DLD1 (cell line): ENCODE measurements around the gene RNU5B-1.

Experiments
- in situ Hi-C: cut with HindIII; loops from 2 replicates; pipeline ENCODE4 v1.10.0; 2017; ENCODE audit warnings: low sequenced_read_pairs

The RNU5B-1 gene

GRCh38 chr15:65327651-65328393, 23.3 kb downstream of the RNU5B-1 start:
- in situ Hi-C loops, result no loop called here

- in situ Hi-C loops, result no loop called here
These were observed 24.2 kb downstream of the RNU5B-1 start for GRCh38 chr15:65328506-65329287.

GRCh38 chr15:65329288-65329983, 25.0 kb downstream of the RNU5B-1 start:
- in situ Hi-C loops, result no loop called here

GRCh38 chr15:65329984-65330735, 25.7 kb downstream of the RNU5B-1 start:
- in situ Hi-C loops, result no loop called here

- in situ Hi-C loops, result no loop called here
These were observed 26.6 kb downstream of the RNU5B-1 start for GRCh38 chr15:65330934-65331645.

GRCh38 chr15:65331811-65332210, 27.3 kb downstream of the RNU5B-1 start:
- in situ Hi-C loops, result no loop called here

- in situ Hi-C loops, result no loop called here
These were observed 28.1 kb downstream of the RNU5B-1 start for GRCh38 chr15:65332391-65333147.

- in situ Hi-C loops, result no loop called here
These were observed 28.8 kb downstream of the RNU5B-1 start for GRCh38 chr15:65333148-65333820.

GRCh38 chr15:65333856-65334255, 29.4 kb downstream of the RNU5B-1 start:
- in situ Hi-C loops, result no loop called here

- in situ Hi-C loops, result no loop called here
These were observed 30.2 kb downstream of the RNU5B-1 start for GRCh38 chr15:65334586-65335231.

- in situ Hi-C loops, result no loop called here
These were observed 31.0 kb downstream of the RNU5B-1 start for GRCh38 chr15:65335278-65336055.

- in situ Hi-C loops, result no loop called here
These were observed 32.3 kb downstream of the RNU5B-1 start for GRCh38 chr15:65336493-65337435.

- in situ Hi-C loops, result no loop called here
These were observed 33.1 kb downstream of the RNU5B-1 start for GRCh38 chr15:65337436-65338070.

- in situ Hi-C loops, result no loop called here
These were observed 33.9 kb downstream of the RNU5B-1 start for GRCh38 chr15:65338366-65338765.

- in situ Hi-C loops, result no loop called here
These were observed 34.3 kb downstream of the RNU5B-1 start for GRCh38 chr15:65338823-65339222.

- in situ Hi-C loops, result no loop called here
These were observed 34.9 kb downstream of the RNU5B-1 start for GRCh38 chr15:65339416-65339815.
